Germinal center (tissue), 1 donor: ENCODE data around the gene NGB.
A peak's percentile ranks its signal among the peaks of the same experiment; 100 is the strongest.

Experiments
- DNase-seq: peaks from one replicate; pipeline ENCODE4 v3.0.0; 2012; ENCODE audit warnings: mixed read lengths, low spot score

The NGB gene

GRCh38 chr14:77264466-77265186 lies 6.4 kb downstream of the NGB start:
- DNase-seq = no peak

DNA sequence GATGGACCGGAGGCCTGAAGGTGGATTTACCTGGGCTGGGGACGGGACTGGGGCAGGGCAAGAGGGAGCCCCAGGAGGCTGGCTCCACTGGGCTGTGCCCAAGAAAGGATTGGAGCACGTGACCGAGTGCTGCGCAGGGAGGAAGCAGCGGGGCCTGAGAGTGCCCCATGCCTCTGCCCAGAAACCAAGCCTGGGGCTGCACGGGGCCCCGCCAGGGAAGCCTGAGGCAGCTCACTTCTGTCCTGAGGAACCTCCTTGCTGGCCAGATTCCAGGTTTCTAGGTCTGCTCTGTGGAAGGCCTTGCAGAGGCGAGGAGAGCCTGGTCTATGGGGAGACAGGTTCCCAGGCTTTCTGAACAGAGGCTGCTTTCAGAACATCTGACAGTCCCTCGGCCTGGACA lies 10.4 kb downstream of the NGB start:
- DNase-seq = no peak

DNA sequence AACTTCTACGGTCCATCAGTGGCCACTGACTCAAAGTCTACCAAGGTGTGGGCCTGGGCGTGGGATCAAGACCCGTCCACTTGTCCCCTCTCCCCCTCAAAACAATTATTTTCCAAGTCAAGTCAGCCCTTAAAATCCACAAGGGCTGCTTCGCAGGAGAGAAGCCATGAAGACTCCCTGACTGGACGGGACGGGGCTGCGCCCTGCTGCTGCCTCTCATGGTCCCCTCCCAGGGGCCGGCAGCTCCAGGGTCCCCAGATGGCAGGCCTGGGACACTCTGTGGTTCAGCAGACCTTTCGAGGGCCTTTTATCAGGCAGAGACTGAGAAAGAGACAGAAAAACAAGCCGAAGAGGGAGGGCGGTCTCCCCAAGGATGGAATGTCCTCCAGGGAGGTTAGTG lies 10.8 kb downstream of the NGB start:
- no peak for DNase-seq

- no peak for DNase-seq
Observed at GRCh38 chr14:77259025-77259715, 11.8 kb downstream of the NGB start.

DNA sequence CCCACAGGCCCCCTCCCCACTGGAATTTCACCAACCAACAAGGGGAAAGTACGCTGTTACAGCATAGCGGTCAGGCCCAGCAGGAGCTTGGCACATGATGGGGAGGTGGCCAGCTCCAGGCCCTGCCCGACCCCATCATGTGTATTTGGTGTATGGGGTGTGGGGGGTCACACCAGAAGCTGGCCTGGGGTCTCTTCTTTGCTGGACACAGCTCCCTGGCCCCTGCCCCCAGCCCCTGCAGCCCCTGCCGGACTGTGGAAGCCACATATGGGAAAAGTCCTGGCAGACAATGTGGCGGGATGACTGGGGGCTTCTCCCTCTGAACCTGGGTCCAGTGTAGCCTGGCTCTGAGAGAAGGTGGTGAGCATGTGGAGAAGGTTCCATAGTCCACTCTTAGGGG lies 12.4 kb downstream of the NGB start:
- no peak for DNase-seq

DNA sequence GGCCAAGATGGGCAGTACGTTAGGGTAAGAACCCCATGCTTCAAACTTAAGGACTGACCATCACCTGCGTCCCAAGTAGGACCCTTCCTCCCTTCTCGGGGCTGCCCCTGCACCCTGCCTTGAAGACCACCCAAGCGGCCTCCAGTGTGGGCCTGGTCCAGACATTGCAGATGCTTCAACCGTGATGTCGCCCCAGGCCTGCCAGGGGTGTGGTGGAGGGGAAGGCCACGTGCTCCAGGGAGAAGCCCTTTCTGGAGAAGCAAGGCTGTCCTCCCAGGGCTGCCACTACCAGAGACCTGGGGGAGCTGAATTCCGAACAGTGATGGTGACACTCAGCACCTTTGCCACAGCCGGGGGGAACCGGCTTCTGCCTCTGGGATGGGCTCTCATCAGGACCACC lies 13.3 kb downstream of the NGB start:
- DNase-seq = no peak

- no peak for DNase-seq
Observed at GRCh38 chr14:77256694-77257093, 14.3 kb downstream of the NGB start.

DNA sequence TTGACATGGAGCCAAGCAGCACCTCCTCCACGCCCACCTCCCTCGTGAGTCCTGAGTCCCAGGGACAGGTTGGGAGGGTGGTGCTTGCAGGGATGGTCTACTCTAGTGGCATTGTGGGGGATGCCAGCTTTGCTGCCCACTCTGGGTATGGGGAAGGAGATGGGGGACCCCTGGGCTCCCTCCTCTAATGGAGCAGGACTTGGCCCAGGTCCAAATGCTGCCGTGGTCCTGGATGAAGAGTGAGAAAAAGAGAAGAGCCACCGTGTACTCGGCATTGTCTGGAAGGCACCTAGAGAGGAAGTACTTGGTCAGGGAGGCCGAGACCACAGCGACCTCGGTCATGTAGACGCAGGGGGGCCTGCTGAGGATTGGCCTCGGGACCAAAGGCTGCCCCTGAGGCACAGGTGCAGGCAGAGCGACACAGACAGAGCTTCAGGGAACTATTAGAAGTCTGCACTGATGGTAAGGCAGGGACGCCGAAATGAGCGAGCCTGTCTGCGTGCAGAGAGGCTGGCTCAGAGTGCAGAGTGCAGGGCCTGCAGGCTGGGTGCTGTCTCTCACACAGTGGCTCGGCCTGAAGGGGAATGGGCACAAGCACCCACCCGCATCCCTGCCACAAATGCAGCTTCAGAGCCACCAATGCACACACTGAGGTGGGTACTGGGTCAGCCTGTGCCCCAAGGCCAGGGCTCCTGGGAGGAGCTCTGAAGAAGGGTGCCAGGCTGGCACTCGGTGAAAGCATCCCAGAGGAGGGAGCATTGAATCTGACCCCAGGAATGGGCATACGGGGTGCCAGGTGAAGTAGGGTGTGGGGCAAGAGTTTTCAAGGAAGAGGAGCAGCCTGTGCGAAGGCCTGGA lies 17.4 kb downstream of the NGB start:
- DNase-seq = no peak

DNA sequence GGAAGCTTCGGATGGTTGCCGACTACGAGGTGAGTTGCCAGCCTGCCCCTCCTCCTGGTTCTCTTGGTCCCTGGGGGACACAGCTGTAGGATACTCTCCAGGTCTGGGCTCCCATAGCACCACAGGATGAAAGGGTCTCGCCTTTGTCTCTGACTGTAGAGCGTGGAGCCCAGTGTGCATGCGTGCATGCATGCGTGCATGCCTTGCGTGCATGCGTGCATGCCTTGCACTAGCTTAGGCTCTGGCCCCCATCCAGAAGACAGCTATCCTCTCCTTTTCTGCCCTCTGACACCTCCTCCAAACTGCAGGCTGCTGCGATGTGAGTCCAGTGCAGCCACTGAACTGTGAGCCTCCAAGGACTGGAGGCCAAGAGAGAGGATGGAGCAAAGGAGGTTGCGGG lies 19.1 kb downstream of the NGB start:
- DNase-seq = no peak

DNA sequence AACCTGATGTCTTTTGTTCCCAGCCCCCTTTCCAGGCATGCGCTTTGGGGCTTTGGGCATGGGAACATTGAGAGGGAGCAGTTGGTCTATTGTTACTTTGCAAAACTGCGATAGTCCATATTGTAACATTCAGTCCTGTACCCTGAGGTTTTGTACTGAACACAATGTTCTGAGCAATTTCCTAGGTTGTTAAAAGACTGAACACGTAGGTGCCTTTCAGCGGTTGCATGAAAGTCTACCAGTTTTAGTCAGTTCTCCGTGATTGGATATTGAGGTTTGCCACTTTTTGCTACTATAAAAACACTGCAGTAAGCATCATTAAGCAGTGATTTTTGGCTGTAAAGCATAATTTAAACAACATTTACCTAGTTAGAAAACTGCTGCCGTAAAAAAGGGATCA lies 20.1 kb downstream of the NGB start:
- no peak for DNase-seq

- DNase-seq = no peak
Observed at GRCh38 chr14:77249286-77249685, 21.7 kb downstream of the NGB start.

GRCh38 chr14:77248666-77249065 lies 22.3 kb downstream of the NGB start:
- DNase-seq = no peak

GRCh38 chr14:77246784-77247183 lies 24.2 kb downstream of the NGB start:
- no peak for DNase-seq

GRCh38 chr14:77245820-77246219 lies 25.2 kb downstream of the NGB start:
- DNase-seq = no peak

GRCh38 chr14:77243853-77244252 lies 27.2 kb downstream of the NGB start:
- peak; percentile 78 for DNase-seq

GRCh38 chr14:77242752-77243151 lies 28.3 kb downstream of the NGB start:
- peak; percentile 31 for DNase-seq

GRCh38 chr14:77241955-77242354 lies 29.1 kb downstream of the NGB start:
- no peak for DNase-seq

- no peak for DNase-seq
Observed at GRCh38 chr14:77240336-77240915, 30.6 kb downstream of the NGB start.

- DNase-seq = no peak
Observed at GRCh38 chr14:77239412-77239811, 31.6 kb downstream of the NGB start.

- DNase-seq = no peak
Observed at GRCh38 chr14:77238996-77239395, 32.0 kb downstream of the NGB start.

DNA sequence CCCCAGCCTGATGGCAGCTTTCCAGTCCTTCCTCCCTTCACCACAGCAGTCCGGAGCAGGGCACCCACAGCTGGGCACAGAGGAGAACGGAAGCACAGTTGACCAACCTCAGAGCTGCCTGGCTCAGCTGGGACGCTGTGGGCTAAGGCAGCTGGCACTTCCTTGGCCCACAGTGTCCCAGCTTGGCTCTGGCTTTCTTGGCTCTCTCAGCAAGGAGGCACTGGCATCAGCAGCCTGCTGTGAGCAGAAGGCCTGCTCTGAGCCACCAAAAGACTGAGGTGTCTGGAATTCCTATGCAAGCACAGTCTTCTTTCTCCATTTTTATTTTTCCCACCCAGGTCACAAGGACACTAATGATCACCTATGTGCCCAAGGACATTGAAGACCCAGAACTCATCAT lies 32.6 kb downstream of the NGB start:
- no peak for DNase-seq

DNA sequence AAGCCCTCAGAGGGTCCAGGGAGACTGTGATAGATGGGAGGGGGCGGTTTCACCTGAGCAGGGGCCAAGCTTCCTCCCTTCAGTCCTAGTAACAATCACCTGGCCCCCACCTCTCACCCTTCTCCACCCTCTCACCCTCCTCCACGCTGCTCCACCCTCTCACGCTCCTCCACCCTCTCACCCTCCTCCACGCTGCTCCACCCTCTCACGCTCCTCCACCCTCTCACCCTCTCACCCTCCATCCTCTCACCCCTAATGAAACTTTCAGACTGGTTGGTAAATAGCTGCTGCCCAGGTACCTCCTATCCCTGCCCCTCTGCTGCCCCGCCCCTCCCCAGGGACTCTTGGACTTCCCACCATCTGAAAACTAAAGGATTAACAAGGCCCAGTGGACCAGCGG lies 34.2 kb downstream of the NGB start:
- no peak for DNase-seq

GRCh38 chr14:77231721-77232120 lies 39.3 kb downstream of the NGB start:
- no peak for DNase-seq
